ENCODE measurements around the gene PRSS53.
A peak's percentile ranks its signal among the peaks of the same experiment; 100 is the strongest.

DNA sequence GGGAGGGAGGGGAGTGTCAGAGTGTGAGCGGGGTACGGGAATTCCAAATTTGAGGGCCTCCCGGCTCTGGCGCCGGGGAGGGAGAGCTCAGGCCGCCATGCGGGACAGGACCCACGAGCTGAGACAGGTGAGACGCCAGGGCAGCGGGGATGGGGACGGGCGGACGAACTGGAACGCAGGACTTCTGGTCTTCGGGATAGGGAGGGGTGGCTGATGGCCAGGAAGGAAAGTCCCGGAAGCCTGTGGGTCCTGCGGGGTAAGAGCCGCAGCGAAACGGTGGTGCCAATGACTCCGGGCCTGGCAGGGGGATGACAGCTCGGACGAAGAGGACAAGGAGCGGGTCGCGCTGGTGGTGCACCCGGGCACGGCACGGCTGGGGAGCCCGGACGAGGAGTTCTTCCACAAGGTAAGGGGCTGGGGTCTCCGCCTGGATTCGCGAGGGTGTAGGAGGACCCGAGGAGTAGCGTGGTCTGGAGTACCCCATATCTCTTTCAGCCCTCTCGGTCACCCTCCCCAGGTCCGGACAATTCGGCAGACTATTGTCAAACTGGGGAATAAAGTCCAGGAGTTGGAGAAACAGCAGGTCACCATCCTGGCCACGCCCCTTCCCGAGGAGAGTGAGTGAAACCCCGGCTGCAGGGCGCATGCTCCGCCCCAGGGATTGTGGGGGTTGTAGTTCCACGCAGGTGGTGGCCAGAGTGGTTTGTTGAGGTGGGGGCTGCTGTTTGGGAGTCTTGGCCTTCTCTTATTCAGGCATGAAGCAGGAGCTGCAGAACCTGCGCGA, 54.8 kb downstream of the PRSS53 start:
- TF ChIP-seq, protein P1, sequence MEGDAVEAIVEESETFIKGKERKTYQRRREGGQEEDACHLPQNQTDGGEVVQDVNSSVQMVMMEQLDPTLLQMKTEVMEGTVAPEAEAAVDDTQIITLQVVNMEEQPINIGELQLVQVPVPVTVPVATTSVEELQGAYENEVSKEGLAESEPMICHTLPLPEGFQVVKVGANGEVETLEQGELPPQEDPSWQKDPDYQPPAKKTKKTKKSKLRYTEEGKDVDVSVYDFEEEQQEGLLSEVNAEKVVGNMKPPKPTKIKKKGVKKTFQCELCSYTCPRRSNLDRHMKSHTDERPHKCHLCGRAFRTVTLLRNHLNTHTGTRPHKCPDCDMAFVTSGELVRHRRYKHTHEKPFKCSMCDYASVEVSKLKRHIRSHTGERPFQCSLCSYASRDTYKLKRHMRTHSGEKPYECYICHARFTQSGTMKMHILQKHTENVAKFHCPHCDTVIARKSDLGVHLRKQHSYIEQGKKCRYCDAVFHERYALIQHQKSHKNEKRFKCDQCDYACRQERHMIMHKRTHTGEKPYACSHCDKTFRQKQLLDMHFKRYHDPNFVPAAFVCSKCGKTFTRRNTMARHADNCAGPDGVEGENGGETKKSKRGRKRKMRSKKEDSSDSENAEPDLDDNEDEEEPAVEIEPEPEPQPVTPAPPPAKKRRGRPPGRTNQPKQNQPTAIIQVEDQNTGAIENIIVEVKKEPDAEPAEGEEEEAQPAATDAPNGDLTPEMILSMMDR (IDR thresholded peaks at IDR 0.05) = no peak
- TF ChIP-seq POLR2AphosphoS5 (IDR thresholded peaks at IDR 0.05) = peak in 1 of 3 donors; percentile 41
